ENCODE results near the gene CHODL. TPM values are rescaled to one million over a fixed set of nuclear protein-coding genes. Genes with fewer than 3 reads are reported as not detected.

Gene CHODL
- total and polyA plus RNA-seq, 8 donors = 0.06 to 0.25 (median 0.12) TPM; not detected in 3

GRCh38 chr21:18251065-18251464 lies 6.4 kb downstream of the CHODL start:
- FAIRE-seq (no peak), DNase-seq (no peak), ATAC-seq (no peak)
- Histone ChIP-seq H3K36me3 (no peaks in the 10 kb centered on the region), H3K4me3 (no peak overlapping the region), H3K9me3 (no peaks in the 10 kb centered on the region), H3K27ac (no peak overlapping the region), H3K27me3 (peaks cover 0 to 6% (median under 1%) of the 10 kb centered on the region in 4 donors), H3K4me1 (no peaks in the 10 kb centered on the region)
- intact Hi-C loops (cut with DNase I) = no loop called here
- TF ChIP-seq CTCF (IDR thresholded peaks at IDR 0.05) = no peak

GRCh38 chr21:18252256-18252655 lies 7.6 kb downstream of the CHODL start:
- FAIRE-seq = no peak
- Histone ChIP-seq H3K9me3 (no peaks in the 10 kb centered on the region), H3K36me3 (no peaks in the 10 kb centered on the region), H3K27me3 (peaks cover 0 to 6% (median 0%) of the 10 kb centered on the region in 4 donors), H3K4me1 (no peaks in the 10 kb centered on the region), H3K4me3 (no peak overlapping the region), H3K27ac (no peak overlapping the region)
- intact Hi-C loops (cut with DNase I) = no loop called here
- no peak for ATAC-seq
- no peak for TF ChIP-seq CTCF (IDR thresholded peaks at IDR 0.05)
- WGBS, 2 donors = 39 to 49% methylated on average over 4 of the region's 4 CpGs
- no peak for DNase-seq

- peaks cover 0 to 6% (median 0%) of the 10 kb centered on the region in 4 donors for H3K27me3 ChIP-seq
- no peaks in the 10 kb centered on the region for H3K9me3 ChIP-seq
- no peak for TF ChIP-seq CTCF (IDR thresholded peaks at IDR 0.05)
- 43 to 49% methylated on average over 5 of the region's 5 CpGs for WGBS, 2 donors
- no peak for ATAC-seq
- no peaks in the 10 kb centered on the region for H3K36me3 ChIP-seq
- no peak for FAIRE-seq
- intact Hi-C loops (cut with DNase I) = no loop called here
- H3K27ac ChIP-seq = no peak overlapping the region
- no peaks in the 10 kb centered on the region for H3K4me1 ChIP-seq
- H3K4me3 ChIP-seq = no peak overlapping the region
- DNase-seq = no peak
Measured at GRCh38 chr21:18252680-18253079, 8.0 kb downstream of the CHODL start.

GRCh38 chr21:18253221-18253620 lies 8.6 kb downstream of the CHODL start:
- no peak for DNase-seq
- Histone ChIP-seq H3K9me3 (no peaks in the 10 kb centered on the region), H3K36me3 (no peaks in the 10 kb centered on the region), H3K4me1 (no peaks in the 10 kb centered on the region), H3K27me3 (peaks cover 0 to 6% (median 0%) of the 10 kb centered on the region in 4 donors), H3K27ac (no peak overlapping the region), H3K4me3 (no peak overlapping the region)
- 61 to 67% methylated on average over 2 of the region's 2 CpGs for WGBS, 2 donors
- no peak for ATAC-seq
- FAIRE-seq = no peak
- no peak for TF ChIP-seq CTCF (IDR thresholded peaks at IDR 0.05)
- intact Hi-C loops (cut with DNase I) = no loop called here

GRCh38 chr21:18253799-18254198 lies 9.2 kb downstream of the CHODL start:
- no peak for TF ChIP-seq CTCF (IDR thresholded peaks at IDR 0.05)
- WGBS, 2 donors = 48 to 63% methylated on average over 2 of the region's 2 CpGs
- no peaks in the 10 kb centered on the region for H3K9me3 ChIP-seq
- intact Hi-C loops (cut with DNase I) = no loop called here
- DNase-seq (no peak), FAIRE-seq (no peak), ATAC-seq (no peak)
- no peaks in the 10 kb centered on the region for H3K36me3 ChIP-seq
- H3K27ac ChIP-seq = no peak overlapping the region
- no peaks in the 10 kb centered on the region for H3K4me1 ChIP-seq
- H3K27me3 ChIP-seq = peaks cover 0 to 6% (median 0%) of the 10 kb centered on the region in 4 donors
- H3K4me3 ChIP-seq = no peak overlapping the region

Measured in pancreas (tissue), 10 donors.